ENCODE results near the gene CHST6. TPM values are rescaled to one million over a fixed set of nuclear protein-coding genes. Genes with fewer than 3 reads are reported as not detected.
"Not testable (repeated sequence)": the region's sequence is repeated elsewhere in the genome, so short reads cannot be mapped to it uniquely, and the experiment has no call there.

Gene CHST6
- total RNA-seq, 1 experiment from 2014 or later = 6.8 TPM

- Histone ChIP-seq H2AFZ (no peak overlapping the region), H4K20me1 (ENCODE audit: insufficient read depth) (peaks cover 51% of the 10 kb centered on the region), H3K4me3 (no peak overlapping the region), H3K9me2 (ENCODE audit: insufficient read depth) (no peaks in the 10 kb centered on the region), H3F3A (ENCODE audit: insufficient read depth, low read depth) (no peaks in the 10 kb centered on the region), H3K79me2 (ENCODE audit: low read depth) (peaks cover 95% of the 10 kb centered on the region), H3K4me1 (replicated peaks; ENCODE audit: insufficient read depth) (peaks cover 12% of the 10 kb centered on the region), H3K9me3 (ENCODE audit: insufficient read depth, low read depth) (no peaks in the 10 kb centered on the region), H3K4me2 (no peak overlapping the region), H3K27me3 (ENCODE audit: insufficient read depth, low read depth) (no peaks in the 10 kb centered on the region), H3K36me3 (ENCODE audit: low read depth) (0 out of 2 replicates have a peak, but pooled peaks cover 6% of the 10 kb centered on the region), H3K27ac (no peak overlapping the region)
- no TSS peak for BruUV-seq (replicated peaks)
- no peak for DNase-seq
- ChIA-PET POLR2A (ENCODE audit: unreplicated experiment) (no interaction called here), CTCF (no interaction called here)
- no peak for TF ChIP-seq EZH2 (IDR thresholded peaks at IDR 0.05; ENCODE audit: low read depth)
- no peak for TF ChIP-seq CTCF (conservative IDR thresholded peaks at IDR 0.05)
- intact Hi-C loops (cut with micrococcal nuclease; ENCODE audit: unreplicated experiment) = no loop called here
Measured at GRCh38 chr16:75457485-75458021, 37.7 kb downstream of the CHST6 start.

GRCh38 chr16:75456971-75457370 lies 38.3 kb downstream of the CHST6 start:
- POLR2A ChIA-PET (ENCODE audit: unreplicated experiment) = no interaction called here
- Histone ChIP-seq H3F3A (ENCODE audit: insufficient read depth, low read depth) (no peaks in the 10 kb centered on the region), H3K27ac (no peak overlapping the region), H4K20me1 (ENCODE audit: insufficient read depth) (peaks cover 45% of the 10 kb centered on the region), H3K9me3 (ENCODE audit: insufficient read depth, low read depth) (no peaks in the 10 kb centered on the region), H3K4me1 (replicated peaks; ENCODE audit: insufficient read depth) (0 out of 2 replicates have a peak, but pooled peaks cover 7% of the 10 kb centered on the region), H3K4me3 (no peak overlapping the region), H3K9me2 (ENCODE audit: insufficient read depth) (no peaks in the 10 kb centered on the region), H3K36me3 (ENCODE audit: low read depth) (0 out of 2 replicates have a peak, but pooled peaks cover 6% of the 10 kb centered on the region), H3K27me3 (ENCODE audit: insufficient read depth, low read depth) (no peaks in the 10 kb centered on the region), H3K4me2 (no peak overlapping the region), H2AFZ (no peak overlapping the region), H3K79me2 (ENCODE audit: low read depth) (peaks cover 89% of the 10 kb centered on the region)
- intact Hi-C loops (cut with micrococcal nuclease; ENCODE audit: unreplicated experiment) = no loop called here
- BruUV-seq (replicated peaks) = no TSS peak
- TF ChIP-seq CTCF (conservative IDR thresholded peaks at IDR 0.05) (no peak), EZH2 (IDR thresholded peaks at IDR 0.05; ENCODE audit: low read depth) (no peak)
- CTCF ChIA-PET = no interaction called here
- no peak for DNase-seq

GRCh38 chr16:75456486-75456885 lies 38.8 kb downstream of the CHST6 start:
- POLR2A ChIA-PET (ENCODE audit: unreplicated experiment) = interaction anchor here (0.7 kb wide), 1 partner anchor 66 kb away, joined by 3 read pairs; no protein-coding TSS in a partner anchor
- BruUV-seq (replicated peaks); CTCF ChIA-PET; H3K27me3 ChIP-seq (ENCODE audit: insufficient read depth, low read depth); intact Hi-C loops (cut with micrococcal nuclease; ENCODE audit: unreplicated experiment); H3K9me2 ChIP-seq (ENCODE audit: insufficient read depth); DNase-seq; H3K4me1 ChIP-seq (replicated peaks; ENCODE audit: insufficient read depth); H3K27ac ChIP-seq; H3K4me3 ChIP-seq; H2AFZ ChIP-seq; H3K9me3 ChIP-seq (ENCODE audit: insufficient read depth, low read depth); H3K36me3 ChIP-seq (ENCODE audit: low read depth); H3K4me2 ChIP-seq; H3F3A ChIP-seq (ENCODE audit: insufficient read depth, low read depth): not testable (repeated sequence)
- Histone ChIP-seq H3K79me2 (ENCODE audit: low read depth) (peaks cover 84% of the 10 kb centered on the region), H4K20me1 (ENCODE audit: insufficient read depth) (peaks cover 40% of the 10 kb centered on the region)

- Histone ChIP-seq H3K27ac (0 out of 2 replicates have a peak overlapping the region, but pooled peaks have one; percentile 4), H3K9me3 (ENCODE audit: insufficient read depth, low read depth) (no peaks in the 10 kb centered on the region), H3K9me2 (ENCODE audit: insufficient read depth) (no peaks in the 10 kb centered on the region), H3K36me3 (ENCODE audit: low read depth) (no peaks in the 10 kb centered on the region), H4K20me1 (ENCODE audit: insufficient read depth) (peaks cover 38% of the 10 kb centered on the region), H2AFZ (no peak overlapping the region), H3K79me2 (ENCODE audit: low read depth) (peaks cover 76% of the 10 kb centered on the region), H3K4me3 (no peak overlapping the region), H3K27me3 (ENCODE audit: insufficient read depth, low read depth) (no peaks in the 10 kb centered on the region), H3K4me2 (no peak overlapping the region), H3K4me1 (replicated peaks; ENCODE audit: insufficient read depth) (no peaks in the 10 kb centered on the region), H3F3A (ENCODE audit: insufficient read depth, low read depth) (no peaks in the 10 kb centered on the region)
- ChIA-PET CTCF (no interaction called here), POLR2A (ENCODE audit: unreplicated experiment) (interaction anchor here (0.7 kb wide), 1 partner anchor 65 kb away, joined by 3 read pairs; no protein-coding TSS in a partner anchor)
- intact Hi-C loops (cut with micrococcal nuclease; ENCODE audit: unreplicated experiment) = no loop called here
- no peak for DNase-seq
- TF ChIP-seq CTCF (conservative IDR thresholded peaks at IDR 0.05) (no peak), EZH2 (IDR thresholded peaks at IDR 0.05; ENCODE audit: low read depth) (no peak)
- no TSS peak for BruUV-seq (replicated peaks)
Measured at GRCh38 chr16:75455677-75456076, 39.6 kb downstream of the CHST6 start.

Measured in PC-9 (cell line).